ENCODE measurements around the gene FAM163A. TPM values are rescaled to one million over a fixed set of nuclear protein-coding genes. Genes with fewer than 3 reads are reported as not detected.

The FAM163A gene
- total and polyA plus RNA-seq, 9 of the 15 experiments (the other 6 are each of a cell fraction or from before 2014, with no cell fraction given) = not detected

- TF ChIP-seq TSHZ1 (CRISPR knock-in tag; IDR thresholded peaks at IDR 0.05) (no peak), ZNF830 (CRISPR knock-in tag; IDR thresholded peaks at IDR 0.05) (no peak), BDP1 (IDR thresholded peaks at IDR 0.05; ENCODE audit: insufficient read depth, insufficient read length) (no peak), MED1 (CRISPR knock-in tag; IDR thresholded peaks at IDR 0.05; ENCODE audit: borderline replicate concordance) (no peak), CAMTA2 (CRISPR knock-in tag; conservative IDR thresholded peaks at IDR 0.05) (no peak), CREBBP (IDR thresholded peaks at IDR 0.05; ENCODE audit: low read depth, low read length) (no peak), SMAD1 (IDR thresholded peaks at IDR 0.05; ENCODE audit: low read depth, low read length, partially characterized antibody) (no peak), KLF16 (IDR thresholded peaks at IDR 0.05) (0 out of 2 replicates have a peak, but pooled peaks have one; percentile 65), ZBTB17 (CRISPR knock-in tag; IDR thresholded peaks at IDR 0.05) (no peak), RB1 (IDR thresholded peaks at IDR 0.05; ENCODE audit: low read depth) (no peak), ZNF655 (CRISPR knock-in tag; IDR thresholded peaks at IDR 0.05) (no peak), IRF1 (CRISPR knock-in tag; IDR thresholded peaks at IDR 0.05; ENCODE audit: borderline replicate concordance) (no peak), MAFF (IDR thresholded peaks at IDR 0.05; ENCODE audit: low read length) (no peak), SRF (CRISPR knock-in tag; IDR thresholded peaks at IDR 0.05) (no peak), CEBPG (CRISPR knock-in tag; IDR thresholded peaks at IDR 0.05) (no peak), CEBPG (tag; conservative IDR thresholded peaks at IDR 0.05 in 1 of 2, IDR thresholded peaks at IDR 0.05 in 1 of 2) (peak; percentile 20 to 60; a peak in 1 of 4 replicates), GATAD2B (IDR thresholded peaks at IDR 0.05; ENCODE audit: borderline replicate concordance) (no peak), PTBP1 (IDR thresholded peaks at IDR 0.05; ENCODE audit: low read depth, low read length) (no peak), ARID1B (IDR thresholded peaks at IDR 0.05) (peak; percentile 25; the same call in 1 of the 2 replicates), ZNF398 (CRISPR knock-in tag; IDR thresholded peaks at IDR 0.05) (no peak), ZBTB9 (CRISPR knock-in tag; IDR thresholded peaks at IDR 0.05) (no peak)
These were observed 51.6 kb downstream of the FAM163A start (continued) for GRCh38 chr1:179794669-179795068.
